T-helper 2 cell treated with Interferon-gamma antibody and Interleukin-4, amounts not matched to agents 5 μg/mL and 100 μg/mL, for 36 hours (primary cell): ENCODE results near the gene RAE1.
"Not testable (repeated sequence)": the region's sequence is repeated elsewhere in the genome, so short reads cannot be mapped to it uniquely, and the experiment has no call there.

ENCODE experiments used
- DNase-seq: peaks from one replicate; pipeline ENCODE4 v3.0.0; 2021; ENCODE audit warnings: low spot score
- H3K27ac Mint-ChIP-seq: one replicate; pipeline ENCODE4 v1.8.0; 2021; ENCODE audit warnings: mild to moderate bottlenecking, mixed read lengths
- H3K27me3 Mint-ChIP-seq: one replicate; pipeline ENCODE4 v1.8.0; 2021; ENCODE audit warnings: low read depth, mixed read lengths
- H3K36me3 Mint-ChIP-seq: one replicate; pipeline ENCODE4 v1.8.0; 2021; ENCODE audit warnings: low read depth, mixed read lengths
- H3K4me1 Mint-ChIP-seq: one replicate; pipeline ENCODE4 v1.8.0; 2021; ENCODE audit warnings: low read depth, mixed read lengths
- H3K4me3 Mint-ChIP-seq: one replicate; pipeline ENCODE4 v1.8.0; 2022; ENCODE audit warnings: mild to moderate bottlenecking, moderate library complexity, mixed read lengths
- H3K9me3 Mint-ChIP-seq: one replicate; pipeline ENCODE4 v1.8.0; 2021; ENCODE audit warnings: mixed read lengths

The RAE1 gene

GRCh38 chr20:57409672-57410397 lies 58.8 kb downstream of the RAE1 start:
- Mint-ChIP-seq H3K4me3 (no peak overlapping the region), H3K4me1 (peaks cover 4% of the 10 kb centered on the region), H3K27ac (no peak overlapping the region), H3K36me3 (peaks cover 26% of the 10 kb centered on the region), H3K9me3 (no peaks in the 10 kb centered on the region), H3K27me3 (no peaks in the 10 kb centered on the region)
- no peak for DNase-seq

GRCh38 chr20:57410398-57410920 lies 59.4 kb downstream of the RAE1 start:
- DNase-seq: no peak
- H3K27ac Mint-ChIP-seq: no peak overlapping the region
- H3K36me3 Mint-ChIP-seq: peaks cover 22% of the 10 kb centered on the region
- H3K4me1 Mint-ChIP-seq: peaks cover 4% of the 10 kb centered on the region
- H3K9me3 Mint-ChIP-seq: no peaks in the 10 kb centered on the region
- H3K4me3 Mint-ChIP-seq: no peak overlapping the region
- no peaks in the 10 kb centered on the region for H3K27me3 Mint-ChIP-seq

- no peak for DNase-seq
- Mint-ChIP-seq H3K27me3 (no peaks in the 10 kb centered on the region), H3K27ac (peak overlapping the region; percentile 7), H3K4me3 (no peak overlapping the region), H3K4me1 (peaks cover 4% of the 10 kb centered on the region), H3K9me3 (no peaks in the 10 kb centered on the region), H3K36me3 (peaks cover 22% of the 10 kb centered on the region)
These were observed 59.9 kb downstream of the RAE1 start for GRCh38 chr20:57410924-57411323.

GRCh38 chr20:57411406-57412283 lies 60.6 kb downstream of the RAE1 start:
- no peak overlapping the region for H3K27ac Mint-ChIP-seq
- no peaks in the 10 kb centered on the region for H3K9me3 Mint-ChIP-seq
- no peak for DNase-seq
- H3K36me3 Mint-ChIP-seq: peaks cover 22% of the 10 kb centered on the region
- no peak overlapping the region for H3K4me3 Mint-ChIP-seq
- H3K27me3 Mint-ChIP-seq: no peaks in the 10 kb centered on the region
- H3K4me1 Mint-ChIP-seq: peaks cover 4% of the 10 kb centered on the region

- Mint-ChIP-seq H3K4me3 (no peak overlapping the region), H3K9me3 (no peaks in the 10 kb centered on the region), H3K27me3 (no peaks in the 10 kb centered on the region), H3K36me3 (peaks cover 19% of the 10 kb centered on the region), H3K4me1 (peaks cover 4% of the 10 kb centered on the region), H3K27ac (no peak overlapping the region)
- no peak for DNase-seq
These were observed 61.4 kb downstream of the RAE1 start for GRCh38 chr20:57412347-57413029.

GRCh38 chr20:57413986-57414385 lies 62.9 kb downstream of the RAE1 start:
- no peaks in the 10 kb centered on the region for H3K9me3 Mint-ChIP-seq
- peaks cover 8% of the 10 kb centered on the region for H3K36me3 Mint-ChIP-seq
- H3K4me3 Mint-ChIP-seq: no peak overlapping the region
- no peak for DNase-seq
- no peak overlapping the region for H3K27ac Mint-ChIP-seq
- H3K27me3 Mint-ChIP-seq: peaks cover 4% of the 10 kb centered on the region
- H3K4me1 Mint-ChIP-seq: peaks cover 8% of the 10 kb centered on the region

- Mint-ChIP-seq H3K4me1 (peaks cover 8% of the 10 kb centered on the region), H3K4me3 (no peak overlapping the region), H3K36me3 (no peaks in the 10 kb centered on the region), H3K9me3 (no peaks in the 10 kb centered on the region), H3K27ac (no peak overlapping the region), H3K27me3 (peaks cover 4% of the 10 kb centered on the region)
- DNase-seq: no peak
These were observed 64.0 kb downstream of the RAE1 start for GRCh38 chr20:57414867-57415592.

GRCh38 chr20:57415771-57416170 lies 64.7 kb downstream of the RAE1 start:
- no peaks in the 10 kb centered on the region for H3K36me3 Mint-ChIP-seq
- peaks cover 8% of the 10 kb centered on the region for H3K4me1 Mint-ChIP-seq
- H3K27me3 Mint-ChIP-seq: peaks cover 4% of the 10 kb centered on the region
- H3K9me3 Mint-ChIP-seq: no peaks in the 10 kb centered on the region
- no peak overlapping the region for H3K4me3 Mint-ChIP-seq
- DNase-seq: no peak
- no peak overlapping the region for H3K27ac Mint-ChIP-seq

- H3K27ac Mint-ChIP-seq: no peak overlapping the region
- H3K36me3 Mint-ChIP-seq: no peaks in the 10 kb centered on the region
- no peak for DNase-seq
- H3K27me3 Mint-ChIP-seq: peaks cover 4% of the 10 kb centered on the region
- no peak overlapping the region for H3K4me3 Mint-ChIP-seq
- H3K9me3 Mint-ChIP-seq: no peaks in the 10 kb centered on the region
- H3K4me1 Mint-ChIP-seq: peaks cover 8% of the 10 kb centered on the region
These were observed 65.4 kb downstream of the RAE1 start for GRCh38 chr20:57416296-57417022.

- Mint-ChIP-seq H3K4me1 (peaks cover 8% of the 10 kb centered on the region), H3K4me3 (no peak overlapping the region), H3K9me3 (no peaks in the 10 kb centered on the region), H3K27ac (peak overlapping the region; percentile 7), H3K36me3 (no peaks in the 10 kb centered on the region), H3K27me3 (peaks cover 4% of the 10 kb centered on the region)
- DNase-seq: no peak
These were observed 66.1 kb downstream of the RAE1 start for GRCh38 chr20:57417051-57417689.

GRCh38 chr20:57417830-57418780 lies 67.0 kb downstream of the RAE1 start:
- no peak overlapping the region for H3K27ac Mint-ChIP-seq

GRCh38 chr20:57419479-57419878 lies 68.4 kb downstream of the RAE1 start:
- H3K9me3 Mint-ChIP-seq, H3K27ac Mint-ChIP-seq: not testable (repeated sequence)

More at GRCh38 chr20:57417830-57418780, 67.0 kb downstream of the RAE1 start:
- Mint-ChIP-seq H3K9me3 (no peaks in the 10 kb centered on the region), H3K36me3 (no peaks in the 10 kb centered on the region), H3K4me1 (peaks cover 6% of the 10 kb centered on the region), H3K4me3 (no peak overlapping the region), H3K27me3 (peaks cover 4% of the 10 kb centered on the region)
- no peak for DNase-seq

More at GRCh38 chr20:57419479-57419878, 68.4 kb downstream of the RAE1 start:
- not testable (repeated sequence) for H3K36me3 Mint-ChIP-seq, DNase-seq, H3K4me3 Mint-ChIP-seq, H3K4me1 Mint-ChIP-seq, H3K27me3 Mint-ChIP-seq
